GM23338 (cell line): Measurements from ENCODE around the gene LMBR1L. TPM values are rescaled to one million over a fixed set of nuclear protein-coding genes. Genes with fewer than 3 reads are reported as not detected.

ENCODE experiments used
- ATAC-seq: fragments of 200-7000 bp; cut with Tn5 transposase; 3 replicates; pipeline ENCODE4 v1.9.1; 2020
- DNase-seq: peaks from one replicate; pipeline ENCODE4 v3.0.0-alpha.2; 2015; ENCODE audit warnings: low spot score
- H2AFZ ChIP-seq: fragments of 200-600 bp; sonication (generic); 2 replicates; pipeline ENCODE4 v1.8.0; 2016; ENCODE audit warnings: antibody characterized with exemption, mild to moderate bottlenecking, moderate library complexity
- H3F3A ChIP-seq: fragments of 200-600 bp; sonication (generic); replicated peaks from 2 replicates; pipeline ENCODE4 v1.8.0; 2017; ENCODE audit warnings: antibody characterized with exemption, mixed run types, low read depth
- H3K27ac ChIP-seq: fragments of 200-600 bp; sonication (generic); 2 replicates; pipeline ENCODE4 v1.6.1; 2016; ENCODE audit warnings: low read depth
- H3K27me3 ChIP-seq: fragments of 200-600 bp; sonication (generic); 2 replicates; pipeline ENCODE4 v1.8.0; 2016; ENCODE audit warnings: mild to moderate bottlenecking, mixed run types, moderate library complexity; ENCODE audit not compliant: insufficient read depth
- H3K36me3 ChIP-seq: fragments of 200-600 bp; sonication (generic); 2 replicates; pipeline ENCODE4 v1.8.0; 2016; ENCODE audit warnings: mild to moderate bottlenecking; ENCODE audit not compliant: insufficient read depth
- H3K4me1 ChIP-seq: fragments of 200-600 bp; sonication (generic); 2 replicates; pipeline ENCODE4 v1.8.0; 2016; ENCODE audit warnings: mild to moderate bottlenecking, moderate library complexity; ENCODE audit not compliant: insufficient read depth
- H3K4me2 ChIP-seq: fragments of 200-600 bp; sonication (generic); 2 replicates; pipeline ENCODE4 v1.7.1; 2017; ENCODE audit warnings: mixed run types
- H3K4me3 ChIP-seq: fragments of 200-600 bp; sonication (generic); 2 replicates; pipeline ENCODE4 v1.6.1; 2016; ENCODE audit warnings: mixed run types
- H3K79me2 ChIP-seq: fragments of 200-600 bp; sonication (generic); replicated peaks from 2 replicates; pipeline ENCODE4 v1.8.0; 2017; ENCODE audit warnings: mild to moderate bottlenecking; ENCODE audit not compliant: insufficient read depth
- H3K9me2 ChIP-seq: fragments of 200-600 bp; sonication (generic); 2 replicates; pipeline ENCODE4 v1.8.0; 2017; ENCODE audit not compliant: insufficient read depth
- H4K20me1 ChIP-seq: fragments of 200-600 bp; sonication (generic); replicated peaks from 2 replicates; pipeline ENCODE4 v1.8.0; 2017; ENCODE audit warnings: mild to moderate bottlenecking; ENCODE audit not compliant: insufficient read depth
- H3K27ac Mint-ChIP-seq: 2 replicates; pipeline ENCODE4 v1.8.0; 2020; ENCODE audit warnings: inconsistent platforms, mild to moderate bottlenecking, moderate library complexity, mixed read lengths
- H3K27me3 Mint-ChIP-seq: 3 replicates; pipeline ENCODE4 v1.8.0; 2022; ENCODE audit warnings: low read depth, mild to moderate bottlenecking, moderate library complexity, mixed read lengths, inconsistent platforms; ENCODE audit not compliant: insufficient read depth, poor library complexity
- H3K36me3 Mint-ChIP-seq: 3 replicates; pipeline ENCODE4 v1.8.0; 2021; ENCODE audit warnings: low read depth, mild to moderate bottlenecking, inconsistent platforms, moderate library complexity, mixed read lengths
- H3K4me1 Mint-ChIP-seq: 3 replicates; pipeline ENCODE4 v1.8.0; 2020; ENCODE audit warnings: mild to moderate bottlenecking, inconsistent platforms, mixed read lengths
- H3K4me3 Mint-ChIP-seq: 3 replicates; pipeline ENCODE4 v1.8.0; 2021; ENCODE audit warnings: moderate library complexity, mild to moderate bottlenecking, inconsistent platforms, mixed read lengths
- H3K9me3 Mint-ChIP-seq: 3 replicates; pipeline ENCODE4 v1.8.0; 2020; ENCODE audit warnings: moderate library complexity, mild to moderate bottlenecking, inconsistent platforms, mixed read lengths
- CREB1 ChIP-seq: fragments of 250-450 bp; sonication (Bioruptor Pico); IDR thresholded peaks from 2 replicates; pipeline ENCODE4 v1.5.0; 2020; ENCODE audit warnings: low read depth, mild to moderate bottlenecking, moderate library complexity
- EZH2 ChIP-seq: fragments of 200-600 bp; sonication (generic); IDR thresholded peaks from one replicate; pipeline ENCODE4 v1.8.0; 2017; ENCODE audit warnings: antibody characterized with exemption, mild to moderate bottlenecking, low read depth; ENCODE audit not compliant: unreplicated experiment
- EZH2phosphoT487 ChIP-seq: fragments of 200-600 bp; sonication (generic); IDR thresholded peaks from one replicate; pipeline ENCODE4 v1.8.1; 2018; ENCODE audit warnings: antibody characterized with exemption; ENCODE audit not compliant: unreplicated experiment
- JUNB ChIP-seq: IDR thresholded peaks from one replicate; pipeline ENCODE4 v1.6.1; 2016; ENCODE audit warnings: antibody characterized with exemption; ENCODE audit not compliant: unreplicated experiment
- NANOG ChIP-seq: IDR thresholded peaks from 2 replicates; pipeline ENCODE4 v1.6.1; 2016; ENCODE audit warnings: antibody characterized with exemption, borderline replicate concordance
- POLR2AphosphoS5 ChIP-seq: IDR thresholded peaks from 2 replicates; pipeline ENCODE4 v1.6.1; 2016; ENCODE audit warnings: antibody characterized with exemption, low read depth
- REST ChIP-seq: IDR thresholded peaks from one replicate; pipeline ENCODE4 v1.6.1; 2018; ENCODE audit warnings: antibody characterized with exemption; ENCODE audit not compliant: unreplicated experiment
- STAT1 ChIP-seq: IDR thresholded peaks from one replicate; pipeline ENCODE4 v1.6.1; 2016; ENCODE audit warnings: antibody characterized with exemption; ENCODE audit not compliant: unreplicated experiment
- ZNF114 ChIP-seq: fragments of 250-450 bp; sonication (Bioruptor Pico); IDR thresholded peaks from 2 replicates; pipeline ENCODE4 v1.5.0; 2020; ENCODE audit warnings: mild to moderate bottlenecking, moderate library complexity
- ZNF331 ChIP-seq: fragments of 250-450 bp; sonication (Bioruptor Pico); IDR thresholded peaks from 2 replicates; pipeline ENCODE4 v1.5.0; 2020; ENCODE audit warnings: low read depth, mild to moderate bottlenecking, moderate library complexity
- ZNF462 ChIP-seq: fragments of 250-450 bp; sonication (Bioruptor Pico); IDR thresholded peaks from 2 replicates; pipeline ENCODE4 v1.5.0; 2020; ENCODE audit warnings: mild to moderate bottlenecking, moderate library complexity
- polyA plus RNA-seq: library from polyadenylated mRNA; unstranded; fragments of >200 nt; fragmentation: Nextera tagmentation; extraction: Ambion mirVana; gene quantifications from 2 replicates; pipeline ENCODE4 v1.2.1, GENCODE V29; 2016
- total RNA-seq: library from RNA; depleted of rRNA; stranded (reverse); fragments of >200 nt; shearing (Covaris generic); gene quantifications from 2 replicates; pipeline ENCODE4 v1.2.3, GENCODE V29; 2014
- TF ChIP-seq, protein P1 (sequence below): IDR thresholded peaks from 2 replicates; pipeline ENCODE4 v1.6.1; 2016; ENCODE audit warnings: antibody characterized with exemption
- TF ChIP-seq, protein P2 (sequence below), 2 experiments: fragments of 200-600 bp in 1 of 2; sonication (generic) in 1 of 2; conservative IDR thresholded peaks; 2 replicates each; pipeline versions ENCODE4 v1.5.1 to v1.6.1; 2016 to 2017; ENCODE audit warnings: antibody characterized with exemption in 2 of 2, low read depth in 2 of 2, mild to moderate bottlenecking in 2 of 2, moderate library complexity in 1 of 2

LMBR1L gene
- total and polyA plus RNA-seq, 2 experiments from 2014 or later, result 19.8 to 57.0 TPM

DNA sequence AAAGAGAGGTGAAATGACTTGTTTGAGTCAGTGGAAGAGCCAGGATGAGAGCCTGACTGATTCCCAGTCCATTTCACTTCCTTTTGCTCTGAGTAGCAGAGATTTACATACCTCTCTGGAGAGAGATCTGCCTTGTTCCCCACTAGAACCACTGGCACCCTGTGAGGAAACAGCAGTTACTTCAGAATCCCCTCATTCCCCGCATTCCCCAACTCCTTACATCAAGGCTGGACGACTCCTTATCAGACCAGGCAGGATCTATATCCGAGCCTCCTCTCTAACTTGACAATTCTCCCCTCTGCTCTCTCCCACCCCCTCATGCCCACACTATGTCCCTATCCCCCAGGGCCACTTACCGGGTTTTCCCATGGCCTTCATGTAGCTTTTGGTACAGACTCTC is 44.5 kb downstream of the LMBR1L start:
- DNase-seq (no peak), ATAC-seq (no peak)
- peaks cover 19% of the 10 kb centered on the region for H3K4me1 Mint-ChIP-seq
- Histone ChIP-seq H3K36me3 (no peaks in the 10 kb centered on the region), H3K27ac (no peak overlapping the region), H3K4me3 (no peak overlapping the region), H3K4me2 (no peak overlapping the region), H4K20me1 (no peaks in the 10 kb centered on the region), H2AFZ (no peak overlapping the region), H3K27me3 (peaks cover 7% of the 10 kb centered on the region), H3K4me1 (peaks cover 10% of the 10 kb centered on the region; the same call in 1 of the 2 replicates), H3K9me2 (no peaks in the 10 kb centered on the region), H3F3A (peaks cover 5% of the 10 kb centered on the region; the same call in 1 of the 2 replicates), H3K79me2 (no peaks in the 10 kb centered on the region)
- TF ChIP-seq REST (no peak), NANOG (no peak), POLR2AphosphoS5 (no peak), ZNF114 (CRISPR knock-in tag) (no peak), CREB1 (CRISPR knock-in tag) (no peak), ZNF331 (CRISPR knock-in tag) (no peak), JUNB (no peak), STAT1 (no peak), ZNF462 (CRISPR knock-in tag) (no peak), EZH2phosphoT487 (no peak), EZH2 (no peak)
- TF ChIP-seq, protein P1, sequence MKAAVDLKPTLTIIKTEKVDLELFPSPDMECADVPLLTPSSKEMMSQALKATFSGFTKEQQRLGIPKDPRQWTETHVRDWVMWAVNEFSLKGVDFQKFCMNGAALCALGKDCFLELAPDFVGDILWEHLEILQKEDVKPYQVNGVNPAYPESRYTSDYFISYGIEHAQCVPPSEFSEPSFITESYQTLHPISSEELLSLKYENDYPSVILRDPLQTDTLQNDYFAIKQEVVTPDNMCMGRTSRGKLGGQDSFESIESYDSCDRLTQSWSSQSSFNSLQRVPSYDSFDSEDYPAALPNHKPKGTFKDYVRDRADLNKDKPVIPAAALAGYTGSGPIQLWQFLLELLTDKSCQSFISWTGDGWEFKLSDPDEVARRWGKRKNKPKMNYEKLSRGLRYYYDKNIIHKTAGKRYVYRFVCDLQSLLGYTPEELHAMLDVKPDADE, result no peak
- TF ChIP-seq, protein P2, sequence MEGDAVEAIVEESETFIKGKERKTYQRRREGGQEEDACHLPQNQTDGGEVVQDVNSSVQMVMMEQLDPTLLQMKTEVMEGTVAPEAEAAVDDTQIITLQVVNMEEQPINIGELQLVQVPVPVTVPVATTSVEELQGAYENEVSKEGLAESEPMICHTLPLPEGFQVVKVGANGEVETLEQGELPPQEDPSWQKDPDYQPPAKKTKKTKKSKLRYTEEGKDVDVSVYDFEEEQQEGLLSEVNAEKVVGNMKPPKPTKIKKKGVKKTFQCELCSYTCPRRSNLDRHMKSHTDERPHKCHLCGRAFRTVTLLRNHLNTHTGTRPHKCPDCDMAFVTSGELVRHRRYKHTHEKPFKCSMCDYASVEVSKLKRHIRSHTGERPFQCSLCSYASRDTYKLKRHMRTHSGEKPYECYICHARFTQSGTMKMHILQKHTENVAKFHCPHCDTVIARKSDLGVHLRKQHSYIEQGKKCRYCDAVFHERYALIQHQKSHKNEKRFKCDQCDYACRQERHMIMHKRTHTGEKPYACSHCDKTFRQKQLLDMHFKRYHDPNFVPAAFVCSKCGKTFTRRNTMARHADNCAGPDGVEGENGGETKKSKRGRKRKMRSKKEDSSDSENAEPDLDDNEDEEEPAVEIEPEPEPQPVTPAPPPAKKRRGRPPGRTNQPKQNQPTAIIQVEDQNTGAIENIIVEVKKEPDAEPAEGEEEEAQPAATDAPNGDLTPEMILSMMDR (conservative IDR thresholded peaks at IDR 0.05; ENCODE audit: low read depth in 2 of 2), result no peak
- 0 out of 3 replicates have a peak, but pooled peaks cover 4% of the 10 kb centered on the region for H3K36me3 Mint-ChIP-seq
- no peaks in the 10 kb centered on the region; the same call in 2 of the 3 replicates for H3K9me3 Mint-ChIP-seq
- H3K4me3 Mint-ChIP-seq, result no peak overlapping the region
- no peak overlapping the region for H3K27ac Mint-ChIP-seq
- H3K27me3 Mint-ChIP-seq, result peaks cover 13% of the 10 kb centered on the region
